HepG2 (cell line): Measurements from ENCODE around the gene NOS1AP. TPM values are rescaled to one million over a fixed set of nuclear protein-coding genes. Genes with fewer than 3 reads are reported as not detected.

Experiments used
- ATAC-seq: fragments of 200-7000 bp; cut with Tn5 transposase; 3 replicates; pipeline ENCODE4 v1.9.1; 2020; ENCODE audit warnings: mild to moderate bottlenecking, moderate library complexity
- BruUV-seq: library from RNA; stranded (reverse); fragments of 400-500 nt; replicated peaks from 2 replicates; lab custom pipeline; 2021; lab: Mats Ljungman, UMichigan
- CTCF ChIA-PET: fragments of 300-600 bp; formaldehyde crosslinking; extraction: SDS; loops from one replicate; lab custom pipeline; 2021; ENCODE audit warnings: low total read pairs, inconsistent platforms, low intra/inter-chr PET ratio; lab: Yijun Ruan, JAX
- POLR2A ChIA-PET: fragments of 350-600 bp; sonication (Branson Sonifier 250); formaldehyde crosslinking; loops from one replicate; lab custom pipeline; 2020; ENCODE audit warnings: antibody characterized with exemption, inconsistent platforms; lab: Yijun Ruan, JAX
- DNase-seq: peaks from one replicate; pipeline ENCODE4 v3.0.0-alpha.2; 2015; ENCODE audit warnings: low spot score
- FAIRE-seq: peaks from 3 replicates; lab custom pipeline; 2011; peaks lifted over from hg19 to GRCh38; lab: Jason Lieb, UNC
- H2AFZ ChIP-seq: one replicate; pipeline ENCODE4 v1.6.1; 2011; ENCODE audit warnings: low read length, inconsistent platforms
- H3K27ac ChIP-seq: fragments of 300-600 bp; 3 replicates; pipeline ENCODE4 v1.8.0; 2011; ENCODE audit warnings: mixed run types, mild to moderate bottlenecking, mixed read lengths, low read length, inconsistent platforms; ENCODE audit not compliant: insufficient read depth; ENCODE audit errors: extremely low read length
- H3K27me3 ChIP-seq, 2 experiments: fragments of 200-600 bp in 1 of 2; 2 replicates in 1 of 2; 3 replicates in 1 of 2; pipeline versions ENCODE4 v1.6.0 to v1.8.0; 2011; ENCODE audit warnings: low read length in 2 of 2, mild to moderate bottlenecking in 2 of 2, moderate library complexity in 2 of 2, inconsistent platforms in 1 of 2; ENCODE audit not compliant: insufficient read depth in 2 of 2, control insufficient read depth in 1 of 2
- H3K36me3 ChIP-seq, 2 experiments: fragments of 200-600 bp in 1 of 2; replicated peaks in 1 of 2; 2 replicates in 1 of 2; 3 replicates in 1 of 2; pipeline versions ENCODE4 v1.5.1 to v1.8.0; 2011; ENCODE audit warnings: low read length in 2 of 2, inconsistent platforms in 1 of 2; ENCODE audit not compliant: insufficient read depth in 2 of 2, control insufficient read depth in 1 of 2
- H3K4me1 ChIP-seq: 2 replicates; pipeline ENCODE4 v1.5.1; 2012; ENCODE audit warnings: low read length, inconsistent platforms; ENCODE audit not compliant: insufficient read depth
- H3K4me2 ChIP-seq: 2 replicates; pipeline ENCODE4 v1.6.0; 2011; ENCODE audit warnings: low read depth, low read length, inconsistent platforms
- H3K4me3 ChIP-seq, 3 experiments: fragments of 200-600 bp in 1 of 3; sonication (generic), shearing (Covaris generic) in 1 of 3; replicated peaks in 1 of 3; 2 replicates each; pipeline ENCODE4 v1.5.1; 2011 to 2016; ENCODE audit warnings: low read length in 3 of 3, inconsistent platforms in 2 of 3, low read depth in 2 of 3, mild to moderate bottlenecking in 2 of 3, control low read depth in 1 of 3, mixed read lengths in 1 of 3; ENCODE audit not compliant: insufficient read depth in 1 of 3
- H3K79me2 ChIP-seq: one replicate; pipeline ENCODE4 v1.6.1; 2011; ENCODE audit warnings: low read length, inconsistent platforms; ENCODE audit not compliant: insufficient read depth
- H3K9ac ChIP-seq: 2 replicates; pipeline ENCODE4 v1.6.0; 2011; ENCODE audit warnings: mild to moderate bottlenecking, low read depth, low read length, inconsistent platforms; ENCODE audit not compliant: insufficient read depth
- H3K9me3 ChIP-seq: 2 replicates; pipeline ENCODE4 v1.5.1; 2012; ENCODE audit warnings: mild to moderate bottlenecking, low read length
- H4K20me1 ChIP-seq: 2 replicates; pipeline ENCODE4 v1.6.0; 2011; ENCODE audit warnings: inconsistent platforms, mild to moderate bottlenecking, low read length, moderate library complexity; ENCODE audit not compliant: insufficient read depth
- ASH2L ChIP-seq: fragments of 300-600, 200-600 bp; sonication (generic); IDR thresholded peaks from 2 replicates; pipeline ENCODE4 v1.7.0; 2017; ENCODE audit warnings: low read depth, mild to moderate bottlenecking, moderate library complexity, mixed read lengths, low read length; ENCODE audit not compliant: insufficient read length
- ATRX ChIP-seq: sonication (generic); formaldehyde crosslinking; IDR thresholded peaks from 2 replicates; pipeline ENCODE4 v1.4.0; 2020; ENCODE audit warnings: missing genetic modification reagents, borderline replicate concordance
- CBX2 ChIP-seq, 2 experiments: fragments of 200-600 bp in 1 of 2; sonication (generic); formaldehyde crosslinking in 1 of 2; IDR thresholded peaks; 2 replicates each; pipeline versions ENCODE4 v1.7.0 to v1.8.1; 2018 to 2022; ENCODE audit warnings: low read depth in 2 of 2, low read length in 1 of 2, mild to moderate bottlenecking in 1 of 2, missing genetic modification reagents in 1 of 2
- FOXJ3 ChIP-seq: sonication (generic); formaldehyde crosslinking; IDR thresholded peaks from 2 replicates; pipeline ENCODE4 v1.4.0; 2020; ENCODE audit warnings: missing genetic modification reagents, mild to moderate bottlenecking, borderline replicate concordance
- GTF3A ChIP-seq: sonication (generic); formaldehyde crosslinking; conservative IDR thresholded peaks from 2 replicates; pipeline ENCODE4 v1.4.0; 2020; ENCODE audit warnings: mild to moderate bottlenecking, missing genetic modification reagents
- HHEX ChIP-seq: IDR thresholded peaks from 2 replicates; pipeline ENCODE4 v1.6.1; 2016; ENCODE audit warnings: control low read depth
- JDP2 ChIP-seq: sonication (generic); formaldehyde crosslinking; IDR thresholded peaks from 2 replicates; pipeline ENCODE4 v1.8.1; 2022; ENCODE audit warnings: missing genetic modification reagents, borderline replicate concordance
- KLF12 ChIP-seq: sonication (generic); formaldehyde crosslinking; IDR thresholded peaks from 2 replicates; pipeline ENCODE4 v1.4.0; 2020; ENCODE audit warnings: missing genetic modification reagents, borderline replicate concordance
- RFX5 ChIP-seq: IDR thresholded peaks from 2 replicates; pipeline ENCODE4 v1.6.1; 2011; ENCODE audit warnings: low read depth, low read length, improper control_type of control experiment
- SALL1 ChIP-seq: sonication (generic); formaldehyde crosslinking; IDR thresholded peaks from 2 replicates; pipeline ENCODE4 v1.8.0; 2022; ENCODE audit warnings: mild to moderate bottlenecking, missing genetic modification reagents
- ZNF225 ChIP-seq: sonication (generic); formaldehyde crosslinking; IDR thresholded peaks from 2 replicates; pipeline ENCODE4 v1.4.0; 2020; ENCODE audit warnings: mild to moderate bottlenecking, missing genetic modification reagents
- ZNF256 ChIP-seq: sonication (generic); formaldehyde crosslinking; conservative IDR thresholded peaks from 2 replicates; pipeline ENCODE4 v1.4.0; 2020; ENCODE audit warnings: missing genetic modification reagents
- ZNF441 ChIP-seq: sonication (generic); formaldehyde crosslinking; IDR thresholded peaks from 2 replicates; pipeline ENCODE4 v1.7.0; 2021; ENCODE audit warnings: missing genetic modification reagents, borderline replicate concordance
- ZNF556 ChIP-seq: sonication (generic); formaldehyde crosslinking; IDR thresholded peaks from 2 replicates; pipeline ENCODE4 v1.4.0; 2020; ENCODE audit warnings: mild to moderate bottlenecking, missing genetic modification reagents, borderline replicate concordance
- ZNF83 ChIP-seq: sonication (generic); formaldehyde crosslinking; IDR thresholded peaks from 2 replicates; pipeline ENCODE4 v1.4.0; 2020; ENCODE audit warnings: missing genetic modification reagents, mild to moderate bottlenecking, borderline replicate concordance
- WGBS: methylation state at CpG from one replicate; pipeline ENCODE4 v1.1.6; 2017; ENCODE audit warnings: low lambda C conversion rate; 5-methylcytosine and 5-hydroxymethylcytosine counted together
- in situ Hi-C: cut with HindIII; loops from 2 replicates; pipeline ENCODE4 v1.10.0; 2017; ENCODE audit warnings: low pct_unique_long_range_greater_than_20kb; ENCODE audit not compliant: extremely low pct_ligation_motif_present
- intact Hi-C: fragments of 100-400 bp; cut with micrococcal nuclease; formaldehyde crosslinking; loops from one replicate; pipeline ENCODE4 v1.10.0; 2022; ENCODE audit not compliant: unreplicated experiment
- polyA plus RNA-seq, 8 experiments: library from polyadenylated mRNA; depleted of rRNA in 3 of 8; stranded (reverse) in 7 of 8; unstranded in 1 of 8; fragments of >200 nt; fragmentation: Illumina TruSeq in 4 of 8; extraction: Trizol in 4 of 8; gene quantifications; 2 replicates each; pipeline versions ENCODE4 v1.2.1 to v1.2.3, GENCODE V29; 2011 to 2016; ENCODE audit warnings: low read depth in 4 of 8, missing spikeins in 1 of 8, mixed read lengths in 1 of 8; ENCODE audit not compliant: insufficient read depth in 1 of 8
- total RNA-seq, 5 experiments: library from RNA; depleted of rRNA; stranded (reverse); fragments of >200 nt; fragmentation: Illumina TruSeq; extraction: Trizol; gene quantifications; 2 replicates each; pipeline ENCODE4 v1.2.3, GENCODE V29; 2016; ENCODE audit warnings: low read depth in 1 of 5
- TF ChIP-seq, protein P1 (sequence below): sonication (generic); formaldehyde crosslinking; IDR thresholded peaks from 2 replicates; pipeline ENCODE4 v1.5.0; 2020; ENCODE audit warnings: missing genetic modification reagents
- TF ChIP-seq, protein P2 (sequence below): sonication (generic); formaldehyde crosslinking; IDR thresholded peaks from 2 replicates; pipeline ENCODE4 v1.5.1; 2020; ENCODE audit warnings: mild to moderate bottlenecking, missing genetic modification reagents, borderline replicate concordance

The NOS1AP gene
- total and polyA plus RNA-seq, 2 of the 13 experiments (the other 11 are each of a cell fraction or from before 2014, with no cell fraction given): 2.0 to 3.3 TPM

DNA sequence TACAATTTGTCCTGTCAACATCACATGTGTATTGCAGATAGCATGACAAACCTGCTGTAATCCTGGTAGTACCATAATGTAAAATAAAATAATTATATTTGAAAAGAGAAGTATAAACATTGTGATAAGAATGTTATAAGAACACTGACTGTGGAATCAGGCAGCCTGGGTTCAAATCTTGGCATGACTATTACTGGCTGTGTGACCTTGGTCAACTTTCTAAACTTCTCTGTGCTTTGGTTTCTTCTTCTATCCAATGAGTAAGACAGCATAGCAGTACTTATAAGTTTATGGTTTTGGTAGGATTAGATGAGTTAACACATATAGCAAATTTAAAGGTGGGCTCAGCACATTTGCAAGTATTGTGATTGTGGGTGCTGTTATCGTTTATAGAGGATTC, 147.1 kb downstream of the NOS1AP start:
- ATAC-seq (no peak), FAIRE-seq (no peak), DNase-seq (no peak)
- ChIA-PET CTCF (no interaction called here), POLR2A (no interaction called here)
- peaks cover 0 to 5% of the 10 kb centered on the region in 2 experiments; a peak in 1 of 5 replicates for H3K36me3 ChIP-seq
- no peak overlapping the region for H3K4me2 ChIP-seq
- H3K9me3 ChIP-seq: no peaks in the 10 kb centered on the region
- WGBS: 95% methylated on average over 1 of the region's 1 CpG
- H3K27me3 ChIP-seq: no peaks in the 10 kb centered on the region
- intact Hi-C loops (no loop called here), in situ Hi-C loops (no loop called here)
- H4K20me1 ChIP-seq: peaks cover 8% of the 10 kb centered on the region; the same call in 1 of the 2 replicates
- no peak overlapping the region for H3K27ac ChIP-seq
- TF ChIP-seq ASH2L: no peak
- no peak for TF ChIP-seq GTF3A (CRISPR knock-in tag)
- TF ChIP-seq, protein P1, sequence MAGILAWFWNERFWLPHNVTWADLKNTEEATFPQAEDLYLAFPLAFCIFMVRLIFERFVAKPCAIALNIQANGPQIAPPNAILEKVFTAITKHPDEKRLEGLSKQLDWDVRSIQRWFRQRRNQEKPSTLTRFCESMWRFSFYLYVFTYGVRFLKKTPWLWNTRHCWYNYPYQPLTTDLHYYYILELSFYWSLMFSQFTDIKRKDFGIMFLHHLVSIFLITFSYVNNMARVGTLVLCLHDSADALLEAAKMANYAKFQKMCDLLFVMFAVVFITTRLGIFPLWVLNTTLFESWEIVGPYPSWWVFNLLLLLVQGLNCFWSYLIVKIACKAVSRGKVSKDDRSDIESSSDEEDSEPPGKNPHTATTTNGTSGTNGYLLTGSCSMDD (CRISPR knock-in tag): no peak
- no peak for TF ChIP-seq FOXJ3 (CRISPR knock-in tag)
- no peak for TF ChIP-seq HHEX (CRISPR knock-in tag)
- TF ChIP-seq SALL1: no peak
- no peak for TF ChIP-seq CBX2 (IDR thresholded peaks at IDR 0.05; ENCODE audit: low read depth, low read length)
- TF ChIP-seq CBX2 (CRISPR knock-in tag; IDR thresholded peaks at IDR 0.05; ENCODE audit: low read depth): no peak
- TF ChIP-seq KLF12 (CRISPR knock-in tag): no peak
- no peak for TF ChIP-seq RFX5
- TF ChIP-seq ZNF441 (CRISPR knock-in tag): no peak
- TF ChIP-seq, protein P2, sequence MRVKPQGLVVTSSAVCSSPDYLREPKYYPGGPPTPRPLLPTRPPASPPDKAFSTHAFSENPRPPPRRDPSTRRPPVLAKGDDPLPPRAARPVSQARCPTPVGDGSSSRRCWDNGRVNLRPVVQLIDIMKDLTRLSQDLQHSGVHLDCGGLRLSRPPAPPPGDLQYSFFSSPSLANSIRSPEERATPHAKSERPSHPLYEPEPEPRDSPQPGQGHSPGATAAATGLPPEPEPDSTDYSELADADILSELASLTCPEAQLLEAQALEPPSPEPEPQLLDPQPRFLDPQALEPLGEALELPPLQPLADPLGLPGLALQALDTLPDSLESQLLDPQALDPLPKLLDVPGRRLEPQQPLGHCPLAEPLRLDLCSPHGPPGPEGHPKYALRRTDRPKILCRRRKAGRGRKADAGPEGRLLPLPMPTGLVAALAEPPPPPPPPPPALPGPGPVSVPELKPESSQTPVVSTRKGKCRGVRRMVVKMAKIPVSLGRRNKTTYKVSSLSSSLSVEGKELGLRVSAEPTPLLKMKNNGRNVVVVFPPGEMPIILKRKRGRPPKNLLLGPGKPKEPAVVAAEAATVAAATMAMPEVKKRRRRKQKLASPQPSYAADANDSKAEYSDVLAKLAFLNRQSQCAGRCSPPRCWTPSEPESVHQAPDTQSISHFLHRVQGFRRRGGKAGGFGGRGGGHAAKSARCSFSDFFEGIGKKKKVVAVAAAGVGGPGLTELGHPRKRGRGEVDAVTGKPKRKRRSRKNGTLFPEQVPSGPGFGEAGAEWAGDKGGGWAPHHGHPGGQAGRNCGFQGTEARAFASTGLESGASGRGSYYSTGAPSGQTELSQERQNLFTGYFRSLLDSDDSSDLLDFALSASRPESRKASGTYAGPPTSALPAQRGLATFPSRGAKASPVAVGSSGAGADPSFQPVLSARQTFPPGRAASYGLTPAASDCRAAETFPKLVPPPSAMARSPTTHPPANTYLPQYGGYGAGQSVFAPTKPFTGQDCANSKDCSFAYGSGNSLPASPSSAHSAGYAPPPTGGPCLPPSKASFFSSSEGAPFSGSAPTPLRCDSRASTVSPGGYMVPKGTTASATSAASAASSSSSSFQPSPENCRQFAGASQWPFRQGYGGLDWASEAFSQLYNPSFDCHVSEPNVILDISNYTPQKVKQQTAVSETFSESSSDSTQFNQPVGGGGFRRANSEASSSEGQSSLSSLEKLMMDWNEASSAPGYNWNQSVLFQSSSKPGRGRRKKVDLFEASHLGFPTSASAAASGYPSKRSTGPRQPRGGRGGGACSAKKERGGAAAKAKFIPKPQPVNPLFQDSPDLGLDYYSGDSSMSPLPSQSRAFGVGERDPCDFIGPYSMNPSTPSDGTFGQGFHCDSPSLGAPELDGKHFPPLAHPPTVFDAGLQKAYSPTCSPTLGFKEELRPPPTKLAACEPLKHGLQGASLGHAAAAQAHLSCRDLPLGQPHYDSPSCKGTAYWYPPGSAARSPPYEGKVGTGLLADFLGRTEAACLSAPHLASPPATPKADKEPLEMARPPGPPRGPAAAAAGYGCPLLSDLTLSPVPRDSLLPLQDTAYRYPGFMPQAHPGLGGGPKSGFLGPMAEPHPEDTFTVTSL: no peak
- no peak for TF ChIP-seq ATRX (CRISPR knock-in tag)
- TF ChIP-seq JDP2: no peak
- no peak for TF ChIP-seq ZNF83
- TF ChIP-seq ZNF556 (CRISPR knock-in tag): no peak
- TF ChIP-seq ZNF256 (CRISPR knock-in tag): no peak
- TF ChIP-seq ZNF225 (CRISPR knock-in tag): no peak
- H2AFZ ChIP-seq: no peak overlapping the region
- peaks cover 34% of the 10 kb centered on the region for H3K4me1 ChIP-seq
- no TSS peak for BruUV-seq
- H3K79me2 ChIP-seq: peaks cover 10% of the 10 kb centered on the region
- no peak overlapping the region for H3K4me3 ChIP-seq
- H3K9ac ChIP-seq: no peak overlapping the region
